Measurements from ENCODE around the gene ST3GAL4. TPM values are rescaled to one million over a fixed set of nuclear protein-coding genes. Genes with fewer than 3 reads are reported as not detected.
A peak's percentile ranks its signal among the peaks of the same experiment; 100 is the strongest.

ST3GAL4 gene
- total and polyA plus RNA-seq, 2 of the 8 experiments (the other 6 are each of a cell fraction or from before 2014, with no cell fraction given), result 15.6 to 20.0 TPM

DNA sequence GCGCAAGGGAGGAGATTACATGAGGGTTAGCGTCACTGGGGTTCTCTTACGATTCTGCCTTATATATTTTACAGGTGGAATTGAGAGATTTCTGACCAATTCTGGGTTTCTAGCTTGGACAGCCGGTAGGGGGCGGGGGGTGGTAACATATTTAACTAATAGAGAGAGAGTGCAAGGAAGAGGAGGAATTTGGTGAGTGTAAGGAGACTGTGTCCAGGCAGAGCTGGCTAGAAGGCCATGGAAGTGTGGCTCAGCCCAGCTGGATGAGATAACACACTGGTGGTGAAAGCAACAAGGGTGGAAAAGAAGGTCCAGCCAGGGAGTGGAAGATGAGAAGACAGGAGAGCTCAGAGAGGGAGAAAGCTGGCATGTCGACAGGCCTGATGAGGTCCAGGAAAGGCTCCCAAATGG is 56.5 kb downstream of the ST3GAL4 start:
- Histone ChIP-seq H3K4me1 (replicated peaks in 1 of 4; ENCODE audit: control insufficient read depth in 3 of 4, insufficient read depth in 4 of 4, low read length in 3 of 4) (no peaks in the 10 kb centered on the region; a peak in 1 of 7 replicates), H2BK20ac (ENCODE audit: low read length) (no peak overlapping the region), H2AFZ (ENCODE audit: low read length) (no peak overlapping the region), H4K5ac (ENCODE audit: insufficient read length, low read depth, low read length) (no peak overlapping the region), H4K20me1 (replicated peaks in 1 of 2; ENCODE audit: control insufficient read depth in 1 of 2, insufficient read depth in 2 of 2, low read length in 2 of 2) (no peaks in the 10 kb centered on the region), H3K23ac (ENCODE audit: insufficient read length) (no peak overlapping the region), H2BK5ac (ENCODE audit: low read depth, low read length) (no peak overlapping the region), H3K9ac (replicated peaks in 1 of 4; ENCODE audit: extremely low read depth in 1 of 4, low read depth in 3 of 4, low read length in 3 of 4) (no peak overlapping the region), H2BK15ac (ENCODE audit: low read length) (no peak overlapping the region), H3K4me3 (ENCODE audit: extremely low read depth in 1 of 4, insufficient read depth in 2 of 4, low read depth in 3 of 4, low read length in 4 of 4) (no peak overlapping the region), H4K91ac (replicated peaks; ENCODE audit: insufficient read length, low read length) (no peak overlapping the region), H3K14ac (ENCODE audit: insufficient read length) (no peak overlapping the region), H3K23me2 (ENCODE audit: low read depth, low read length) (no peaks in the 10 kb centered on the region; the same call in 1 of the 2 replicates), H3K27me3 (replicated peaks in 1 of 4; ENCODE audit: control insufficient read depth in 3 of 4, extremely low read depth in 1 of 4, insufficient read depth in 3 of 4, low read length in 3 of 4) (peaks cover 0 to 5% (median 0%) of the 10 kb centered on the region in 4 experiments; a peak in 3 of 7 replicates), H3K18ac (ENCODE audit: extremely low read depth, low read length) (no peak overlapping the region), H3K9me3 (ENCODE audit: insufficient read depth in 2 of 2, low read depth in 1 of 2, low read length in 1 of 2) (no peaks in the 10 kb centered on the region), H3K79me1 (ENCODE audit: low read depth, low read length) (no peaks in the 10 kb centered on the region), H3K27ac (ENCODE audit: low read depth, low read length) (no peak overlapping the region), H3K79me2 (ENCODE audit: control insufficient read depth in 1 of 2, insufficient read depth in 2 of 2, low read length in 2 of 2) (no peaks in the 10 kb centered on the region), H2AK5ac (ENCODE audit: low read depth, low read length) (no peak overlapping the region), H3K4me2 (ENCODE audit: insufficient read depth in 1 of 2, low read depth in 2 of 2, low read length in 2 of 2) (no peak overlapping the region), H3K36me3 (ENCODE audit: control insufficient read depth in 2 of 4, insufficient read depth in 4 of 4, low read length in 3 of 4) (peaks cover 0 to 7% (median 1%) of the 10 kb centered on the region in 4 experiments; a peak in 2 of 8 replicates), H3K56ac (replicated peaks; ENCODE audit: insufficient read length, low read depth, low read length) (no peak overlapping the region), H3K4ac (replicated peaks; ENCODE audit: insufficient read length, low read depth, low read length) (no peak overlapping the region), H2BK12ac (ENCODE audit: low read depth, low read length) (no peak overlapping the region), H4K8ac (ENCODE audit: extremely low read depth, insufficient read depth, low read length) (no peak overlapping the region), H2BK120ac (replicated peaks; ENCODE audit: low read depth, low read length) (no peak overlapping the region)
- DNase-seq (ENCODE audit: low read depth in 1 of 2, low spot score in 2 of 2) (no peak), FAIRE-seq (no peak)
- WGBS, 2 experiments (ENCODE audit: extremely low coverage in 1 of 2, insufficient coverage in 1 of 2, insufficient read length in 1 of 2, insufficient replicate concordance in 2 of 2, low coverage in 1 of 2, low lambda C conversion rate in 2 of 2, missing lambda C conversion rate in 1 of 2), result 81% methylated on average over 6 of the region's 6 CpGs; no CpG with 5 or more reads in 1 of the 2 experiments
- POLR2A ChIA-PET (ENCODE audit: partially characterized antibody), result interaction anchor here (1.0 kb wide), 1 partner anchor 13 kb away, joined by 4 read pairs; no protein-coding TSS in a partner anchor
- CTCF ChIA-PET (ENCODE audit: partially characterized antibody), result interaction anchor here (0.7 to 3.4 kb wide), 15 partner anchors 9 to 490 kb away, joined by 3 to 20 read pairs (median 4); no protein-coding TSS in a partner anchor
- TF ChIP-seq RAD21 (IDR thresholded peaks at IDR 0.05 in 1 of 2, conservative IDR thresholded peaks at IDR 0.05 in 1 of 2; ENCODE audit: low read depth in 2 of 2, low read length in 2 of 2) (peak; percentile 3 to 28; a peak in 1 of 4 replicates), TCF12 (IDR thresholded peaks at IDR 0.05; ENCODE audit: low read depth, low read length) (no peak), ASH2L (IDR thresholded peaks at IDR 0.05; ENCODE audit: low read length) (no peak)
- TF ChIP-seq, protein P1, sequence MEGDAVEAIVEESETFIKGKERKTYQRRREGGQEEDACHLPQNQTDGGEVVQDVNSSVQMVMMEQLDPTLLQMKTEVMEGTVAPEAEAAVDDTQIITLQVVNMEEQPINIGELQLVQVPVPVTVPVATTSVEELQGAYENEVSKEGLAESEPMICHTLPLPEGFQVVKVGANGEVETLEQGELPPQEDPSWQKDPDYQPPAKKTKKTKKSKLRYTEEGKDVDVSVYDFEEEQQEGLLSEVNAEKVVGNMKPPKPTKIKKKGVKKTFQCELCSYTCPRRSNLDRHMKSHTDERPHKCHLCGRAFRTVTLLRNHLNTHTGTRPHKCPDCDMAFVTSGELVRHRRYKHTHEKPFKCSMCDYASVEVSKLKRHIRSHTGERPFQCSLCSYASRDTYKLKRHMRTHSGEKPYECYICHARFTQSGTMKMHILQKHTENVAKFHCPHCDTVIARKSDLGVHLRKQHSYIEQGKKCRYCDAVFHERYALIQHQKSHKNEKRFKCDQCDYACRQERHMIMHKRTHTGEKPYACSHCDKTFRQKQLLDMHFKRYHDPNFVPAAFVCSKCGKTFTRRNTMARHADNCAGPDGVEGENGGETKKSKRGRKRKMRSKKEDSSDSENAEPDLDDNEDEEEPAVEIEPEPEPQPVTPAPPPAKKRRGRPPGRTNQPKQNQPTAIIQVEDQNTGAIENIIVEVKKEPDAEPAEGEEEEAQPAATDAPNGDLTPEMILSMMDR (IDR thresholded peaks at IDR 0.05; ENCODE audit: control extremely low read depth in 1 of 3, insufficient read depth in 1 of 3, low read depth in 1 of 3, low read length in 3 of 3), result peak in 1 of 3 experiments; percentile 15; a peak in 1 of 4 replicates
- TF ChIP-seq, protein P2, sequence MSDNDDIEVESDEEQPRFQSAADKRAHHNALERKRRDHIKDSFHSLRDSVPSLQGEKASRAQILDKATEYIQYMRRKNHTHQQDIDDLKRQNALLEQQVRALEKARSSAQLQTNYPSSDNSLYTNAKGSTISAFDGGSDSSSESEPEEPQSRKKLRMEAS (IDR thresholded peaks at IDR 0.05), result no peak
